IPS-NIHi7 (cell line): ENCODE measurements around the gene FBXO4.
"Not testable (repeated sequence)": the region's sequence is repeated elsewhere in the genome, so short reads cannot be mapped to it uniquely, and the experiment has no call there.

Experiments
- DNase-seq: peaks from one replicate; pipeline ENCODE4 v3.0.0; 2012; ENCODE audit warnings: mixed read lengths; ENCODE audit errors: extremely low spot score

Gene FBXO4

GRCh38 chr5:41982858-41983257 lies 57.8 kb downstream of the FBXO4 start:
- not testable (repeated sequence) for DNase-seq

GRCh38 chr5:41983284-41983683 lies 58.2 kb downstream of the FBXO4 start:
- no peak for DNase-seq

GRCh38 chr5:41985945-41986695 lies 61.0 kb downstream of the FBXO4 start:
- no peak for DNase-seq
